Uterus (tissue), 2 donors: ENCODE results near the gene KRT28.

ENCODE experiments used
- POLR2A ChIP-seq, 2 donors: fragments of 450-650 bp; IDR thresholded peaks; one replicate each; pipeline ENCODE4 v1.6.1; 2016; ENCODE audit warnings: antibody characterized with exemption in 2 of 2, mild to moderate bottlenecking in 1 of 2, moderate library complexity in 1 of 2
- TF ChIP-seq, protein P1 (sequence below), 4 experiments: fragments of 200-600 bp in 2 of 4; fragments of 450-650 bp in 2 of 4; sonication (generic) in 2 of 4; IDR thresholded peaks; one replicate each; pipeline ENCODE4 v1.5.1; 2016 to 2019; ENCODE audit warnings: antibody characterized with exemption in 4 of 4, mild to moderate bottlenecking in 2 of 4, moderate library complexity in 1 of 4

- no peak for TF ChIP-seq POLR2A (IDR thresholded peaks at IDR 0.05)
- TF ChIP-seq, protein P1, sequence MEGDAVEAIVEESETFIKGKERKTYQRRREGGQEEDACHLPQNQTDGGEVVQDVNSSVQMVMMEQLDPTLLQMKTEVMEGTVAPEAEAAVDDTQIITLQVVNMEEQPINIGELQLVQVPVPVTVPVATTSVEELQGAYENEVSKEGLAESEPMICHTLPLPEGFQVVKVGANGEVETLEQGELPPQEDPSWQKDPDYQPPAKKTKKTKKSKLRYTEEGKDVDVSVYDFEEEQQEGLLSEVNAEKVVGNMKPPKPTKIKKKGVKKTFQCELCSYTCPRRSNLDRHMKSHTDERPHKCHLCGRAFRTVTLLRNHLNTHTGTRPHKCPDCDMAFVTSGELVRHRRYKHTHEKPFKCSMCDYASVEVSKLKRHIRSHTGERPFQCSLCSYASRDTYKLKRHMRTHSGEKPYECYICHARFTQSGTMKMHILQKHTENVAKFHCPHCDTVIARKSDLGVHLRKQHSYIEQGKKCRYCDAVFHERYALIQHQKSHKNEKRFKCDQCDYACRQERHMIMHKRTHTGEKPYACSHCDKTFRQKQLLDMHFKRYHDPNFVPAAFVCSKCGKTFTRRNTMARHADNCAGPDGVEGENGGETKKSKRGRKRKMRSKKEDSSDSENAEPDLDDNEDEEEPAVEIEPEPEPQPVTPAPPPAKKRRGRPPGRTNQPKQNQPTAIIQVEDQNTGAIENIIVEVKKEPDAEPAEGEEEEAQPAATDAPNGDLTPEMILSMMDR (IDR thresholded peaks at IDR 0.05) = no peak
These were observed 48.7 kb downstream of the KRT28 start for GRCh38 chr17:40751065-40751464.
